Liver (tissue), 9 donors: ENCODE measurements around the gene AP4E1. TPM values are rescaled to one million over a fixed set of nuclear protein-coding genes. Genes with fewer than 3 reads are reported as not detected.

Source experiments
- DNase-seq: peaks from one replicate; pipeline ENCODE4 v3.0.0-alpha.2; 2017; ENCODE audit warnings: low spot score
- H3K27ac ChIP-seq, 2 donors: one replicate each; pipeline ENCODE4 v1.7.0; 2013; ENCODE audit warnings: inconsistent platforms in 2 of 2, low read length in 2 of 2, control low read depth in 1 of 2, low read depth in 1 of 2, mild to moderate bottlenecking in 1 of 2
- H3K27me3 ChIP-seq, 4 donors: one replicate each; pipeline versions ENCODE4 v1.6.1 to v1.7.0; 2013; ENCODE audit warnings: low read length in 3 of 4, inconsistent platforms in 1 of 4, mild to moderate bottlenecking in 1 of 4, moderate library complexity in 1 of 4; ENCODE audit not compliant: control insufficient read depth in 4 of 4, insufficient read depth in 4 of 4
- H3K36me3 ChIP-seq, 4 donors: one replicate each; pipeline versions ENCODE4 v1.6.1 to v1.7.0; 2013; ENCODE audit warnings: low read length in 3 of 4, mild to moderate bottlenecking in 3 of 4, low read depth in 1 of 4, moderate library complexity in 1 of 4; ENCODE audit not compliant: control insufficient read depth in 4 of 4, insufficient read depth in 3 of 4
- H3K4me1 ChIP-seq, 4 donors: one replicate each; pipeline versions ENCODE4 v1.6.1 to v1.7.0; 2013; ENCODE audit warnings: low read length in 3 of 4, mild to moderate bottlenecking in 3 of 4, moderate library complexity in 1 of 4; ENCODE audit not compliant: control insufficient read depth in 4 of 4, insufficient read depth in 4 of 4
- H3K4me3 ChIP-seq, 3 donors: one replicate each; pipeline versions ENCODE4 v1.6.1 to v1.7.0; 2013; ENCODE audit warnings: low read length in 3 of 3, control low read depth in 1 of 3, low read depth in 1 of 3, mild to moderate bottlenecking in 1 of 3
- H3K9ac ChIP-seq, 2 donors: one replicate each; pipeline ENCODE4 v1.7.0; 2013; ENCODE audit warnings: low read length in 2 of 2, mild to moderate bottlenecking in 2 of 2, moderate library complexity in 2 of 2, control low read depth in 1 of 2, low read depth in 1 of 2
- H3K9me3 ChIP-seq, 4 donors: one replicate each; pipeline versions ENCODE4 v1.6.1 to v1.7.0; 2013; ENCODE audit warnings: low read length in 3 of 4; ENCODE audit not compliant: control insufficient read depth in 4 of 4
- EGR1 ChIP-seq, 2 donors: IDR thresholded peaks; 2 replicates each; pipeline ENCODE4 v1.6.1; 2016 to 2018; ENCODE audit warnings: antibody characterized with exemption in 2 of 2, low read depth in 2 of 2
- FOXA1 ChIP-seq: IDR thresholded peaks from 2 replicates; pipeline ENCODE4 v1.6.1; 2016; ENCODE audit warnings: antibody characterized with exemption
- FOXA2 ChIP-seq: IDR thresholded peaks from 2 replicates; pipeline ENCODE4 v1.6.1; 2016; ENCODE audit warnings: antibody characterized with exemption
- HNF4A ChIP-seq, 2 donors: conservative IDR thresholded peaks; 2 replicates each; pipeline ENCODE4 v1.6.1; 2016; ENCODE audit warnings: antibody characterized with exemption in 2 of 2, mild to moderate bottlenecking in 2 of 2
- JUND ChIP-seq, 2 donors: IDR thresholded peaks; 2 replicates each; pipeline ENCODE4 v1.6.1; 2016; ENCODE audit warnings: antibody characterized with exemption in 2 of 2
- MAX ChIP-seq: IDR thresholded peaks from 2 replicates; pipeline ENCODE4 v1.6.1; 2016; ENCODE audit warnings: antibody characterized with exemption
- NR2F2 ChIP-seq: IDR thresholded peaks from 2 replicates; pipeline ENCODE4 v1.6.1; 2016; ENCODE audit warnings: antibody characterized with exemption
- RAD21 ChIP-seq, 2 donors: IDR thresholded peaks; 2 replicates each; pipeline ENCODE4 v1.6.1; 2016; ENCODE audit warnings: antibody characterized with exemption in 2 of 2, mild to moderate bottlenecking in 2 of 2
- REST ChIP-seq: IDR thresholded peaks from 2 replicates; pipeline ENCODE4 v1.6.1; 2016; ENCODE audit warnings: antibody characterized with exemption, mild to moderate bottlenecking
- RXRA ChIP-seq, 2 donors: IDR thresholded peaks; 2 replicates each; pipeline ENCODE4 v1.6.1; 2017 to 2018; ENCODE audit warnings: antibody characterized with exemption in 2 of 2, mild to moderate bottlenecking in 1 of 2
- SP1 ChIP-seq: IDR thresholded peaks from 2 replicates; pipeline ENCODE4 v1.6.1; 2018; ENCODE audit warnings: antibody characterized with exemption, mild to moderate bottlenecking
- TAF1 ChIP-seq: conservative IDR thresholded peaks from 2 replicates; pipeline ENCODE4 v1.6.1; 2016; ENCODE audit warnings: antibody characterized with exemption, mild to moderate bottlenecking
- YY1 ChIP-seq: IDR thresholded peaks from 2 replicates; pipeline ENCODE4 v1.6.1; 2016; ENCODE audit warnings: antibody characterized with exemption, mild to moderate bottlenecking
- WGBS: extraction: QIAGEN DNeasy Blood & Tissue Kit; methylation state at CpG from one replicate; pipeline ENCODE4 v1.1.7; 2013; 5-methylcytosine and 5-hydroxymethylcytosine counted together
- polyA plus RNA-seq, 2 donors: library from polyadenylated mRNA; stranded (reverse) in 1 of 2; unstranded in 1 of 2; fragments of 200-250 nt in 1 of 2; fragments of >200 nt in 1 of 2; fragmentation: Nextera tagmentation in 1 of 2; extraction: Ambion mirVana in 1 of 2; gene quantifications; one replicate each; pipeline versions ENCODE4 v1.2.1 to v1.2.3, GENCODE V29; 2013 to 2015
- total RNA-seq, 2 donors: library from RNA; depleted of rRNA; stranded (reverse); fragments of >200 nt; gene quantifications; one replicate each; pipeline ENCODE4 v1.2.3, GENCODE V29; 2014
- TF ChIP-seq, protein P1 (sequence below): fragments of 150-350 bp; IDR thresholded peaks from 2 replicates; pipeline ENCODE4 v1.5.1; 2017; ENCODE audit warnings: improper control_type of control experiment, low read depth, low read length; ENCODE audit not compliant: missing input control
- TF ChIP-seq, protein P2 (sequence below): IDR thresholded peaks from 2 replicates; pipeline ENCODE4 v1.6.1; 2016; ENCODE audit warnings: antibody characterized with exemption
- donor health status: healthy.
- donor health status: healthy.
- donor health status: healthy.
- donor health status: healthy.
- donor health status: healthy.

The AP4E1 gene
- total and polyA plus RNA-seq, 4 donors, result 1.3 to 10.2 (median 4.6) TPM

- Histone ChIP-seq H3K4me3 (peak overlapping the region; percentile 19 to 45 (median 29)), H3K36me3 (no peaks in the 10 kb centered on the region), H3K27me3 (no peaks in the 10 kb centered on the region), H3K27ac (peak overlapping the region in 1 of 2 donors; percentile 49), H3K9ac (peak overlapping the region; percentile 33 to 76), H3K9me3 (no peaks in the 10 kb centered on the region), H3K4me1 (peaks cover 6 to 37% (median 18%) of the 10 kb centered on the region in 4 donors)
- peak; percentile 98 to 99 for TF ChIP-seq RAD21 (IDR thresholded peaks at IDR 0.05)
- TF ChIP-seq FOXA1, result no peak
- no peak for TF ChIP-seq FOXA2
- TF ChIP-seq JUND (IDR thresholded peaks at IDR 0.05), result no peak
- TF ChIP-seq, protein P1, sequence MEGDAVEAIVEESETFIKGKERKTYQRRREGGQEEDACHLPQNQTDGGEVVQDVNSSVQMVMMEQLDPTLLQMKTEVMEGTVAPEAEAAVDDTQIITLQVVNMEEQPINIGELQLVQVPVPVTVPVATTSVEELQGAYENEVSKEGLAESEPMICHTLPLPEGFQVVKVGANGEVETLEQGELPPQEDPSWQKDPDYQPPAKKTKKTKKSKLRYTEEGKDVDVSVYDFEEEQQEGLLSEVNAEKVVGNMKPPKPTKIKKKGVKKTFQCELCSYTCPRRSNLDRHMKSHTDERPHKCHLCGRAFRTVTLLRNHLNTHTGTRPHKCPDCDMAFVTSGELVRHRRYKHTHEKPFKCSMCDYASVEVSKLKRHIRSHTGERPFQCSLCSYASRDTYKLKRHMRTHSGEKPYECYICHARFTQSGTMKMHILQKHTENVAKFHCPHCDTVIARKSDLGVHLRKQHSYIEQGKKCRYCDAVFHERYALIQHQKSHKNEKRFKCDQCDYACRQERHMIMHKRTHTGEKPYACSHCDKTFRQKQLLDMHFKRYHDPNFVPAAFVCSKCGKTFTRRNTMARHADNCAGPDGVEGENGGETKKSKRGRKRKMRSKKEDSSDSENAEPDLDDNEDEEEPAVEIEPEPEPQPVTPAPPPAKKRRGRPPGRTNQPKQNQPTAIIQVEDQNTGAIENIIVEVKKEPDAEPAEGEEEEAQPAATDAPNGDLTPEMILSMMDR, result peak; percentile 98
- peak in 1 of 2 donors; percentile 18 for TF ChIP-seq RXRA (IDR thresholded peaks at IDR 0.05)
- peak; percentile 59 for TF ChIP-seq YY1
- peak in 1 of 2 donors; percentile 13 for TF ChIP-seq HNF4A (conservative IDR thresholded peaks at IDR 0.05)
- peak; percentile 7 for TF ChIP-seq SP1
- TF ChIP-seq, protein P2, sequence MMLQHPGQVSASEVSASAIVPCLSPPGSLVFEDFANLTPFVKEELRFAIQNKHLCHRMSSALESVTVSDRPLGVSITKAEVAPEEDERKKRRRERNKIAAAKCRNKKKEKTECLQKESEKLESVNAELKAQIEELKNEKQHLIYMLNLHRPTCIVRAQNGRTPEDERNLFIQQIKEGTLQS, result peak; percentile 22
- WGBS, result under 1% methylated on average over 8 of the region's 8 CpGs
- DNase-seq, result peak; percentile 84
Measured at GRCh38 chr15:50876989-50877360, 31.5 kb upstream of the AP4E1 start.

GRCh38 chr15:50879016-50879617 lies 29.4 kb upstream of the AP4E1 start:
- no peak for DNase-seq
- TF ChIP-seq EGR1 (IDR thresholded peaks at IDR 0.05; ENCODE audit: low read depth in 2 of 2), result no peak
- no peak for TF ChIP-seq SP1
- TF ChIP-seq MAX, result no peak
- 62% methylated on average over 4 of the region's 4 CpGs for WGBS
- Histone ChIP-seq H3K36me3 (no peaks in the 10 kb centered on the region), H3K9me3 (no peaks in the 10 kb centered on the region), H3K4me1 (peaks cover 0 to 22% (median 8%) of the 10 kb centered on the region in 4 donors), H3K27me3 (no peaks in the 10 kb centered on the region), H3K4me3 (no peak overlapping the region), H3K27ac (no peak overlapping the region), H3K9ac (no peak overlapping the region)

- H3K36me3 ChIP-seq, result no peaks in the 10 kb centered on the region
- H3K27ac ChIP-seq, result no peak overlapping the region
- no peak for DNase-seq
- H3K9me3 ChIP-seq, result no peaks in the 10 kb centered on the region
- no peaks in the 10 kb centered on the region for H3K27me3 ChIP-seq
- H3K4me1 ChIP-seq, result peaks cover 4 to 25% (median 9%) of the 10 kb centered on the region in 4 donors
- H3K4me3 ChIP-seq, result no peak overlapping the region
- TF ChIP-seq HNF4A (conservative IDR thresholded peaks at IDR 0.05) (no peak), REST (no peak), RXRA (IDR thresholded peaks at IDR 0.05) (no peak), TAF1 (no peak), EGR1 (IDR thresholded peaks at IDR 0.05; ENCODE audit: low read depth in 2 of 2) (no peak), SP1 (no peak), NR2F2 (no peak)
- TF ChIP-seq, protein P1, result no peak
- no peak overlapping the region for H3K9ac ChIP-seq
- 93% methylated on average over 2 of the region's 2 CpGs for WGBS
Measured at GRCh38 chr15:50880206-50880605, 28.3 kb upstream of the AP4E1 start.
